NCI-H1436 treated with DMSO at 0.1 percent for 48 hours (cell line): ENCODE results near the gene AMDHD1.

ENCODE experiments used
- DNase-seq: peaks from one replicate; lab custom pipeline; 2025; lab: John Stamatoyannopoulos, UW

Gene AMDHD1, protein sequence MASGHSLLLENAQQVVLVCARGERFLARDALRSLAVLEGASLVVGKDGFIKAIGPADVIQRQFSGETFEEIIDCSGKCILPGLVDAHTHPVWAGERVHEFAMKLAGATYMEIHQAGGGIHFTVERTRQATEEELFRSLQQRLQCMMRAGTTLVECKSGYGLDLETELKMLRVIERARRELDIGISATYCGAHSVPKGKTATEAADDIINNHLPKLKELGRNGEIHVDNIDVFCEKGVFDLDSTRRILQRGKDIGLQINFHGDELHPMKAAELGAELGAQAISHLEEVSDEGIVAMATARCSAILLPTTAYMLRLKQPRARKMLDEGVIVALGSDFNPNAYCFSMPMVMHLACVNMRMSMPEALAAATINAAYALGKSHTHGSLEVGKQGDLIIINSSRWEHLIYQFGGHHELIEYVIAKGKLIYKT

DNA sequence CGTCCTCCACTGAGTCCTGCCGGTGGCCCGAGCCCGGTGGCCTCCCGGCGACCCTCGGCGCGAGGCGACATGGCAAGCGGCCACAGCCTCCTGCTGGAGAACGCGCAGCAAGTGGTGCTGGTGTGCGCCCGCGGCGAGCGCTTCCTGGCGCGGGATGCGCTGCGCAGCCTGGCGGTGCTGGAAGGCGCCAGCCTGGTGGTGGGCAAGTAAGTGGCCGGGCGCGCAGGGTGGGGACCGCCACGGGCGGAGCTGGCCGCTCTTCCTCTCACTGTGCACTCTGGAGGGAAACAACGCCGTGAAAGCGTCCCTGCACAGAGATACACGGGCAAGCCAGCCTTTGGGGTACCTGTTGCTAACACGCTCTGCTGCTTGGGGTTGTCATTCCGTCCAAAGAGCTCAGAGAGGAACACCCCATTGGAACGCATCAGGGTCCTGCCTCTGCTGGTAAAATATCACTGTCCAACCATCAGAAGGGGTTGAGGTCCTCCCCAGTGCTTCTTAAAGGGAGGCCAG is at the start of gene AMDHD1:
TSS of gene AMDHD1 (plus strand) at position 2 of the 513 bp plus-strand sequence. CDS start at position 70, 68 bp downstream.
- no peak for DNase-seq

DNA sequence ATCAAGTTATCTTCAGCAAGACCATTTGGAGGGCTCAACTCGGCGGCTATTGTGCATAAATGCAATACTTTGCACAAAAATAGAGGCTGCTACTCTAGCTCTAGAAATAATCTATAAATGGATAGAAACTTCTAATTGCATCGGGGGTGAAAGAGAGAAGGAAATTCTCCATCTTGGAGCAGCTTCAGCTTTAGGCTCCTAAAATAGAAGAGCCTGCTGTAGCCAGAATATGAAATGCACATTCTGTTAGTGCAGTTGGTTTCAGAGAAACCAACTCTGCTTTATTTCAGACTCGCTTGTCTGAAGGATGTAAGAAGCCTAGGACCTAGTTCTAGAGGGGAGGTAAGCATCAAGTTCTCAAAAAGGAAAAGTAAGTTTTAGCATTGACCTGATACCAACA is 46.3 kb upstream of the AMDHD1 start:
- DNase-seq = no peak

DNA sequence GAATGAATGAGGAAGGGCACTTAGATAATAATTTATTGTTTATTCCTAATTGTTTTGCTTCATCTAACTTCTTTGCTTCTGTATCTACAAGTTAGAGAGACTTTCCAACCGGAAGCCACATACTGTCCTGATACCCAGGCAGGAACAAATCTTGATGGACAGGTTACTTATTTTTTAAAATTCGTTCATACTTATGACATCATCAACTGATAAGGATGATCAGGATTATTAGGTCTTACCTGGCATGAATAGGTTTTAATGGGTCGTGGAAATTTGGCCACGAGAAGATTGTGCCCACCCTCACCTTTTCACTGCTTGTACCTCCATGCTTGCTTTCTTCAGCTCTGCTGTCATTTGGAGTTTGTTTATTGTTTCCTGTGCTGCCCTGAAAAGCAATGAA is 45.0 kb upstream of the AMDHD1 start:
- DNase-seq = no peak

DNA sequence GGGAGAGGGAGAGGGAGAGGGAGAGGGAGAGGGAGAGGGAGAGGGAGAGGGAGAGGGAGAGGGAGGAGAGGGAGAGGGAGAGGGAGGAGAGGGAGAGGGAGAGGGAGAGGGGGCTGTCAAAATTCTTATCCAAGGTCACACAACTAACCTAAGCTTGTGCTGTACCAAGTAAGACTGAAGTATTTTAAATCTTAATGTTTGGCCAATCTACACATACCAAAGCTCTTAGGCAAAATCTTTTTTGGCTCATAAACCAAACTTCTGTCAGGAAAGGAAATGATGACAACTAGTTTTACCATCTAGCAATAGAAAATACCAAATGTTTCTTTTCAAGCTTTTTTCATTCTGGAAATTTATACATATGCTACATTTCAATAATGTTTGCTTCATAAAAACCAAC is 34.6 kb upstream of the AMDHD1 start:
- no peak for DNase-seq

DNA sequence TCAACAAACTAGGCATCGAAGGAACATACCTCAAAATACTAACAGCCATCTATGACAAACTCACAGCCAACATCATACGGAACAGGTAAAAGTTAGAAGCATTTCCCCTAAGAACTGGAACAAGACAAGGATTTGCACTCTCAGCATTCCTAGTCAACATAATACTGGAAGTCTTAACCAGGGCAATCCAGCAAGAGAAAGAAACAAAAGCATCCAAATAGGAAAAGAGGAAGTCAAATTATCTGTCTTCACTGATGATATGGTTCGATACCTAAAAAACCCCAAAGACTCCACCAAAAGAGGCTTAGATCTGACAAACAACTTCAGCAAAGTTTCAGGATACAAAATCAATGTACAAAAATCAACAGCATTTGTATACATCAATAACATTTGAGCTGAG is 33.3 kb upstream of the AMDHD1 start:
- DNase-seq = no peak

DNA sequence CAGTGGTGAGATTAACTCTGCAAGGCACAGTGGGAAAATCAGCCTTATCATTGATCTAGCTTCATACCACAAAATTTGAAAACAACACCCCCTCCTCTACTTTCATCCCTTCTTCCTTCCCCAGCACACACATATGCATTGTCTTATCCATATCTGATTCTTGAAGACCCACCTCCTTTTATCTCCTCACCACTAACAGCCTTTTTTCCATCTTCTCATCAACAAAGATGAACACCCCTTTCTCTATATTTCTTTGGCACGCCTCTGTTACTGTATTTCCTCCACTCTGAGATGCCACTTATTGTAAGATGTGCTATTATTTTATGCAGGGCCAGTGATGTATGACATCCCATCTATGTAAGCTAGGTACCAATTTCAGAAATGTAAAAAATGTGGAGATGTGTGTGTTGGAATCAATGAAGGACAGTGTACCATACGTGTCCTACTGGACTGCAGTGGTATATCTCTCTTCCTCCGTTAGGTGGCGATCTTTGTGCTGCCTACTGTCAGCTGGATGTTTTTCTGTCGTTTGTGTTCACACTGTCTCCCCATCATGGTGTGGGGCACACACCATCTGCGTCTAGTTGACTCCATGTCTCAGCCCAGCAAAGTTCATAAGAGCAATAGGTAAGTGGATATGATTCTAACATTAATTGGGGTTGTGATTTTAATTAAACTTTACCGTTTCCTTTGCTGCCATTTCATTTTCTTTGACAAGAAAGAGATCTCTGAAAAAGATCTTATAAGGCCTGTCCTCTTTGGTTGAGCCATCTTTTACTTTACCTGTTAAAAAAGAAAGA is 24.7 kb upstream of the AMDHD1 start:
- DNase-seq = no peak

DNA sequence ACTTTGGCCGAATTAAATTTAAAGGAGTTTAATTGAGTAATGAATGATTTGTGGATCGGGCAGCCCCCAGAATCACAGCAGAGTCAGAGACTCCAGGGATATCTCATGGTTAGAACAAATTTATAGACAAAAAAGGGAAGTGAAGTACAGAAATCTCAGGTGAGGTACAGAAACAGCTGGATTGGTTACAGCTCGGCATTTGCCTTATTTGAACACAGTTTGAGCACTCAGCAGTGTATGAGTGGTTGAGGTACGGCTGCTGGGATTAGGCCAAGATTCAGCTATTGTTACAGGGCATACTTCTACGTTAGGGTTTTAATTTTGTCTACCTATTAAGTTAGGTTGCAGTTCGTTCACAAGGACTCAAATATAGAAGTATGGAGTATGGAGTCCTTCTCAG is 24.0 kb upstream of the AMDHD1 start:
- DNase-seq = no peak

DNA sequence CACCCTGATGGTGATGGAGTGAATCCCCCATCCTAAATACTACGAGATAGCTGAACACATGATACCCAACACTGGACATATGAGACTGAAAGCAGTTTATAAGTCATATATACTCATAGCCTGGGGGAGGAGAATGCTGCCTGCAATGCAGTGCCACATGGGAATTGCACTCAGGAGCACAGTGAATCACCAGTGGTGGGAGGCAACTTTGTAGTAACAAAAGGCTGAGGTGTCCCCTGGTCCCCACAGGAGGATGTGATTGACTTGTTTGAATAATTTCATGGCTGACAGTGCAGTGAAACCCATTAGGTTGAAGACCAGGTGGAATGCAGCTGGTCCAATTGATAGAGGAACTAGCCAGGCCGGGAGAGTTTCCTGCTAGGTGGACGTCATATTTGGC is 20.9 kb upstream of the AMDHD1 start:
- no peak for DNase-seq

DNA sequence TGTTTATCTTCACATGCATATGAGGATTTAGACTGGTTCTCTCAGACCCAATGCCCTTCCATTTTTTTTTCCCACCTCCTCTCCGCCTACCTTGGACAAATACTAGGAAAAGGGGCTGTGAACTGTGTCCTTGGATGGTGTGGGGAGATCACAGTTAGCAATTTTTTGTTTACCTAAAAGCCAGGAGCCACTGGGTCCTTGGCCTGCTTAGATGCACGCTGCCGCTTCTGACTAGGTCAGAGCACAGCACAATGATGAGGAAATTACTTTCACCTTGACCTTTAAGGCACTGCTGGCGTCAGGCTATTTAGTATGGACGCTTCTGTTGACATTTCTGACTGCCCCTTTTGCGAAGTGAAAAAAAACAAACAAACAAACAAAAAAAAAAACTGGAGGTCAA is 2.6 kb upstream of the AMDHD1 start:
- no peak for DNase-seq

DNA sequence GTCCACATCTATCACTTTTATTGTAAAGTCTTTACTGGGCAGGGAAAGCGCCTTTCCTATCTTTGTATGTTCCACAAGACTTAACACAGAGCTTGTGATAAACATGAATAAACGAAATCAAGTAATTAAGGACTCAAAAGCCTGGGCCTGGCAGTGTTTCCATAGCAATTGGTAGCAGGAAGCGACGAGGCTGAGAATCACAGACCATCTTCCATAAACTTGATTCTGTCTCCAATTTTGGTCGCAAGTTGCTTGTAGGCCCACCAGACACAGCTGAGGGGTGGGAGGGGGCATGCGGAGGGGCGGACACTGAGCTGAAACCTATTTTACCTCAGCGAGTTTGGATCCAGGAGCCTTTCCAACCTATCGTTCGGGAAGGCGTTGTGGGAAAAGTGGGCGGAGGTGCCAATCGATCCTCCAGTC is 1.0 kb upstream of the AMDHD1 start:
- DNase-seq = no peak

DNA sequence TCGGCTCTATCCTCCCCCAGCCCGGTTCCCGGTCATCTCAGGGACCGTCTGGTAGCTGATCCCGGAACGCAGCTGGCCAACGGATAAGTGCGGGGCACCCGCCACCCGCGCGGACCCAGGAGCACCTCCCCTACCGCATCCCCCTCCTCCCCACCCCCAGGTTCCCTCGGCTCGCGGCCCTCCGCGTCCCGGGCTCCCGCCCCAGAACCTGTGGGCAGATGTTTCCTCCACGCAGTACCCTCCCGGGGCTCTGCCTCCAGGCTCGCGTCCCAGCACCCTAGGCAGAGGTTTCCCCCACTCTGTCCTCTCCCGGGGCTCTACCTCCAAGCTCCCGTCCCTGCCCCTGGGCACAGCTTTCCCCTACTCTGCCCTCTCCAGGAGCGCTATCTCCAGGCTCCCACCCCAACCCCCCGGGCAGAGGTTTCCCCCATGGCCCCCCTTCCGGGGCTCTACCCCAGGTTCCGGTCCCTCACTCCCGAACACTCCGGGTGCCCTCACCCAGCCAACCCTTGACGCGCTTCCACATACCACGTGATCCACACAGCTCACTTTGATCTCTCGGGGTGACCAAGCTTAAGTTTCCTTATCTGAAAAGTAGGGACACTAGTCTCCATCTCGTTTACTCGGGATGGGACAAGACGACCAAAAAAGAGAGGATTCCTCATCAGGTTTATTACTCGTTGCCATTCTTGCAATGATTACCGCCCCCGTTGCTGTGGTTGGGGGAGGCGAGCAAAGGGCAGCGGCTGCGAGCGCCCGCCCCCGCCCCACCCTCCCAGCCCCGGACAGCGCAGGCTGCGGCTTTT is 404 bp upstream of the AMDHD1 start, which contains the start of gene CCDC38:
TSS of gene CCDC38 (minus strand) at position 91 of the 806 bp plus-strand sequence. CDS start 6,105 bp downstream, outside the sequence.
- no peak for DNase-seq

DNA sequence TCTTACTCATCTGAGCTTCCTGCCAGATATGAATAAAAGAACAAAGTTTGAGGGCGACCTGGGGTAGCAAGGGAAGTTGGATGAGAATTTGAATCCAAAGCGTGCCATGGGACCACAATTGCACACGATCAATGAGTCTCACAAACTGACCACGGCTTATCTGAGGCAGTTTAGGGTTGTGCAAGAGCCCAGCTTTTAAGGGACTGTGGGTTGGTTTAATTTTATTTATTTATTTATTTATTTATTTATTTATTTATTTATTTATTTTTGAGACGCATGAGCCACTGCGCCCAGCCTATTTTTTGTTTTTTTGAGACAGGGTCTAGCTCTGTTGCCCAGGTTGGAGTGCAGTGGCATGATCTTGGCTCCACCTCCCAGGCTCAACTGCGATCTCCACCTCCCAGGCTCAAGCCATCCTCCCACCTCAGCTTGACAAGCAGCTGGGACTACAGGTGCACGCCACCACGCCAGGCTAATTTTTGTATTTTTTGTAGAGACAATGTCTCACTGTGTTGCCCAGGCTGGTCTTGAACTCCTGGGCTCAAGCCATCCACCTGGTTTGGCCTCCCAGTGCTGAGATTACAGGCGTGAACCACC is 1.1 kb downstream of the AMDHD1 start:
- no peak for DNase-seq

DNA sequence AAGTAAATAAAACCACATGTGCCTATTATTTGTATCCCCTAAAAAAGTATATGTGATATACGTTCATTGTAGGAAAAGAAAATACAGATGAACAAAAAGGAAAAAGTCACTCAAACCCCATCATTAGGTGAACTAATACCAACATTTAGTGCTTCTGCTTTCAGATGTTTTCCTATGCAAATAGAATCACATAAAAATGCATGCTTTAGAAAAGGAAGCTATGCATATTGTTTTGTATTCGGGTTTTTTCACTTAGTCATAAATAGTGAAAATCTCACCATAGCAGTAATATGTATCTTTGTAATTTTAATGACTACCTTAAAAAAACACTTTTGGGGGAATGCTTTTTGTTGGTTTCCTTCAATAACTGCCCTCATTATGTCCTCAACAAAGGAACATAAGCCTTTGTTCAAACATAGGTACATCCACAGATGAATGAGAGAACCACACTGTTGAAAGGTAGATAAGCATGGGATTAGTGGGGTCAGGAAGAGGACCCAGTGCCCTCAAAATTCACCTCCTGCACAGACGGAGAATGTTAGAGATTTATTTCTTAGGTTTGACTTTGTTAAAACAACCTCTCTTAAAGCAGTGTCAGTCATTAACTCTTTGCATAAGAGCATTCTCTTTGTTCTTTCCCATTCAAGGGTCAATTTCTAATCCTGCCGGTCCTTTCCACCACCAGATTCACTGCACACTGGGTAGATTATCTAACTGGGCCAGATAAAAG is 6.5 kb downstream of the AMDHD1 start:
- no peak for DNase-seq

DNA sequence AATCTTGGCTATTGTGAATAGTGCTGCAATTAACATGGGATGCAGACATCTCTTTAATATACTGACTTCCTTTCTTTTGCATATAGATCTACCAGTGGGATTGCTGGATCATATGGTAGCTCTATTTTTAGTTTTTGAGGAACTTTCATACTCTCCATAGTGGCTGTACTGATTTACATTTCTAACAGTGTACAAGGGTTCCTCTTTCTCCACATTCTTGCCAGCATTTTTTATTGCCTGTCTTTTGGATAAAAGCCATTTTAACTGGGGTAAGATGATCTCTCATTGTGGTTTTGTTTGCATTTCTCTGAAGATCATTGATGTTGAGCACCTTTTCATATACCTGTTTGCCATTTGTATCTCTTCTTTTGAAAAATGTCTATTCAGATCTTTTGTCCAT is 8.4 kb downstream of the AMDHD1 start:
- DNase-seq = no peak

DNA sequence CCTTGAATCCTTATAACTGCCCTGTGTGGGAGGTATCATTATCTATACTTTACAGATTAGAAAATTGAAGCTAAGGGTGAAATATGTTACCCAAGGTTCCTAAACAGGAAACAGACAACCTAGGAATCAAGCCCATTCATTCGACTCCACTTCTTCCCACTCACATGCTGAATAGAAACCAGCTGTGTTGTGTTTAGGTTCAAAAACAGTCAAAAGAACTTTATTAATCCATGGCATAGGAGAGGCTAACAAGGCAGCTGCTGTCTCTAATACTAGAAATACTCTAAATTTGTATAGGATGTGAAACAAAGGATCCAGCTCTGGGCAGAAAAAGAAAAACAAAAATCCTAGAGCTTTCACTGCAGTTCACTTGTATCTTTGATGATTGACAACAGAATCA is 9.9 kb downstream of the AMDHD1 start:
- no peak for DNase-seq

DNA sequence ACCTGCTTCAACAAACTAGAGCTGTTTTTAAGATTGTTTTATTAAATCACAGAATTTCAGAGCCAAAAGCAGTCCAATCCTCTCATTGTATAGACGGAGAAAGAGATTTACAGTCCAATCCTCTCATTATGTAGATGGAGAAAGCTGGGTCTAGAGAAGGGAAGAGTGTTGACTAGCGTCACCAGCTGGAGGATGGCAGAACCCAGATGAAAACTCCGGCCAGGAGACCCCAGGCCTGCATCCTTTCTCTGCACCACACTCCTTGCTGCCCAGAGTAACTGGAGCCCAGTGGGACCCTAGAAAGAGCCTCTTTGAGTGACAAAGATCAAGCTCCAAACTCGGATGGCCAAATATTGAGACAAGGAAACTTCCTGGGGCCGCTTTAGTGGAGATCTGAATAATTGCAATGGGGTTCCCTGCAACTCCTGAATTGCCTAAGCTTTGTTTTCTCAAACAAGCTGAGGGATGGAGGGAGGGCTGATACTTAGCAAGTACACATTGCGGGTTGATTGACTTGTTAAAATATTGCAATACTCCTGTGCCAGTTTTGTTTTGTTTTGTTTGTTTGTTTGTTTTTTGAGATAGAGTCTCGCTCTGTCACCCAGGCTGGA is 12.5 kb downstream of the AMDHD1 start:
- DNase-seq = no peak

DNA sequence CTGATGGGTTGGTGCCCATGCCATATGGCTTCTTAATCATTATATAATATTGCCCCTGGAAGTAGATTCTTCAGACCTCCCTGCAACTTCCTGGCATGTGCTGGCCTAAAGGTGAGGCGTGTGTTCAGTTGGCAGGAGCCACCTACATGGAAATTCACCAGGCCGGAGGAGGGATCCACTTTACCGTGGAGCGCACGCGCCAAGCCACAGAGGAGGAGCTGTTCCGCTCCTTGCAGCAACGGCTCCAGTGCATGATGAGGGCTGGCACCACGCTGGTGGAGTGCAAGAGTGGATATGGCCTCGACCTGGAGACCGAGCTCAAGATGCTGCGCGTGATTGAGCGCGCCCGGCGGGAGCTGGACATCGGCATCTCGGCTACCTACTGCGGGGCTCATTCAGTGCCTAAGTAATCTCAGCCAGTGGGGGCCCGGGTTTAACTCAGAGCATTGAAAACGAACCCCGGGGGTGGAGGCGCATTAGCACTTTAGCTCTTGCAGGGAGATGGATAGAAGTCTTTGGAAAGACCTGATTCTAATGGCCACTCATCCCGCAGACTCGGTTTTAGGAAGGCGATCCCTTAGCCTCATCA is 13.5 kb downstream of the AMDHD1 start:
- no peak for DNase-seq

DNA sequence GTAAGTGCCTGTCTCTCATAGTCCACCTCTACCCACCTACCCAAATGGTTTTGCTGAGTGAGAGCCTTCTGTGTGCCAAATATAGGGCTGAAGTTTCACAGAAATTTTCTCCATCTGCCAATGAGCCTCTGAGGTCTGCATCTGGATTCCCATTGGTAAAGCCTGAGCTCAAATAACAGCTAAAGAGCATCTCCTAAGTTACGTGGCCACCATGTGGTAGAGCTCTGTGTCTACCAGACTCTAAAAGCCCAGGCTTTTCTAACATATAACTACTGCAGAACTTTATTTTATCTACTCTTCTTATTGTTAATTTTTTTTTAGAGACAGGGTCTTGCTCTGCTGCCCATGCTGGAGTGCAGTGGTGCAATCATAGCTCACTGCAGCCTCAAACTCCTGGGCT is 16.0 kb downstream of the AMDHD1 start:
- DNase-seq = no peak

DNA sequence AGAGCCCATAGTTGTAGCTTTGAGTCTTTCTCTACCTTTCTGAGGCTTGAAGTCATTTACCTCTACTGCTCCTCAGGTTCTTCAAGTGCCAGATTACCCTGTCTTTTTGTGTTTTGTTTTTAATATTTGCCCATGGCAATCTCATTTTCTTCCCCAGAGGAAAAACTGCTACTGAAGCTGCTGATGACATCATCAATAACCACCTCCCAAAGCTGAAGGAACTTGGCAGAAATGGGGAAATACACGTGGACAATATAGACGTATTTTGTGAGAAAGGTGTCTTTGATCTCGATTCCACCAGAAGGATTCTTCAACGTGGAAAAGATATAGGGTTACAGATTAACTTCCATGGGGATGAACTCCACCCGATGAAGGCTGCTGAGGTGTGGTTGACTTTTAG is 17.1 kb downstream of the AMDHD1 start:
- no peak for DNase-seq

DNA sequence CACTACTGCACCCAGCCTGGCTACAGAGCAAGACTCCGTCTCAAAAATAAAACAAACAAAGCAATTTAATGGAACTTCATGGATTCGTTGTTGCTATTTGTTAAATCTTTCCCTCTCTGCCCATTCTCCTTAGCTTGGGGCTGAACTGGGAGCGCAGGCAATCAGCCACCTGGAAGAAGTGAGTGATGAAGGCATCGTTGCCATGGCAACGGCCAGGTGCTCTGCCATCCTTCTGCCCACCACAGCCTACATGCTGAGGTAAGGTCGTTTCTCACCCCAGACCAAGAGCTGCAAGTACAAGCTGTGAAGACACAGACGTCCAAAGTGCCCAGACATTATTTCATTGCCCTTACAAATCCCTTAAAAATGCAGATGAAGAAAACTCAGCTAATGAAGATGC is 19.1 kb downstream of the AMDHD1 start:
- no peak for DNase-seq
